Measurements from ENCODE around the gene JADE2.

GRCh38 chr5:134559672-134560071 lies 34.2 kb downstream of the JADE2 start:
- TF ChIP-seq GLI4 (tag by site-specific recombination; IDR thresholded peaks at IDR 0.05) (no peak), CTCF (tag by site-specific recombination; IDR thresholded peaks at IDR 0.05) (no peak), ZNF664 (tag by site-specific recombination; IDR thresholded peaks at IDR 0.05) (no peak), ZNF580 (tag by site-specific recombination; IDR thresholded peaks at IDR 0.05) (no peak), ZNF274 (IDR thresholded peaks at IDR 0.05; ENCODE audit: low read length) (no peak), ZNF274 (tag by site-specific recombination; IDR thresholded peaks at IDR 0.05; ENCODE audit: borderline replicate concordance) (no peak), ZNF423 (tag by site-specific recombination; IDR thresholded peaks at IDR 0.05) (no peak), ZFP3 (tag by site-specific recombination; IDR thresholded peaks at IDR 0.05; ENCODE audit: low read depth) (no peak), ZNF184 (tag by site-specific recombination; IDR thresholded peaks at IDR 0.05) (no peak), ZBTB10 (tag by site-specific recombination; IDR thresholded peaks at IDR 0.05) (no peak), ZSCAN18 (tag by site-specific recombination; IDR thresholded peaks at IDR 0.05) (no peak), ZNF140 (tag by site-specific recombination; IDR thresholded peaks at IDR 0.05) (no peak), ZNF266 (tag by site-specific recombination; IDR thresholded peaks at IDR 0.05; ENCODE audit: low read depth) (no peak)
- TF ChIP-seq, protein P1, sequence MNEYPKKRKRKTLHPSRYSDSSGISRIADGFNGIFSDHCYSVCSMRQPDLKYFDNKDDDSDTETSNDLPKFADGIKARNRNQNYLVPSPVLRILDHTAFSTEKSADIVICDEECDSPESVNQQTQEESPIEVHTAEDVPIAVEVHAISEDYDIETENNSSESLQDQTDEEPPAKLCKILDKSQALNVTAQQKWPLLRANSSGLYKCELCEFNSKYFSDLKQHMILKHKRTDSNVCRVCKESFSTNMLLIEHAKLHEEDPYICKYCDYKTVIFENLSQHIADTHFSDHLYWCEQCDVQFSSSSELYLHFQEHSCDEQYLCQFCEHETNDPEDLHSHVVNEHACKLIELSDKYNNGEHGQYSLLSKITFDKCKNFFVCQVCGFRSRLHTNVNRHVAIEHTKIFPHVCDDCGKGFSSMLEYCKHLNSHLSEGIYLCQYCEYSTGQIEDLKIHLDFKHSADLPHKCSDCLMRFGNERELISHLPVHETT (tag by site-specific recombination; IDR thresholded peaks at IDR 0.05), result no peak
